ENCODE results near the gene GALNT2.

DNA sequence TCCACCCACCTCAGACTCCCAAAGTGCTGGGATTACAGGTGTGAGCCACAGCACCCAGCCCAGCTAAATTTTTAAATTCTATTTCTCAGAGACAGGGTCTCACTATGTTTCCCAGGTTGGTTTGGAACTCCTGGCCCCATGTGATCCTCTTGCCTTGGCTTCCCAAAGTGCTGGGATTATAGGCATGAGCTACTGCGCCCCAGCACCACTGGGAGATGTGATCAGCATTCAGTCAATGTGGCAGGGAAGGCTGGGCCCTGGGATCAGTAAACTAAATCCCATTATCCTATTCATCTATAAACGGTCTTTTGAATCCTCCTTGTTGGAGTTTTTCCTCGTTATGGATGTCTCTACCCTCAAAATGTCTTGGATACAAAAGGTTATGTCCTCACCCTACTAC, 245.6 kb downstream of the GALNT2 start:
- no peak for TF ChIP-seq NR2F2 (IDR thresholded peaks at IDR 0.05)
- no peak for TF ChIP-seq YY1 (IDR thresholded peaks at IDR 0.05)
- no peak for TF ChIP-seq SP1 (IDR thresholded peaks at IDR 0.05)
- TF ChIP-seq, protein P1, sequence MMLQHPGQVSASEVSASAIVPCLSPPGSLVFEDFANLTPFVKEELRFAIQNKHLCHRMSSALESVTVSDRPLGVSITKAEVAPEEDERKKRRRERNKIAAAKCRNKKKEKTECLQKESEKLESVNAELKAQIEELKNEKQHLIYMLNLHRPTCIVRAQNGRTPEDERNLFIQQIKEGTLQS (IDR thresholded peaks at IDR 0.05), result no peak
- TF ChIP-seq, protein P2, sequence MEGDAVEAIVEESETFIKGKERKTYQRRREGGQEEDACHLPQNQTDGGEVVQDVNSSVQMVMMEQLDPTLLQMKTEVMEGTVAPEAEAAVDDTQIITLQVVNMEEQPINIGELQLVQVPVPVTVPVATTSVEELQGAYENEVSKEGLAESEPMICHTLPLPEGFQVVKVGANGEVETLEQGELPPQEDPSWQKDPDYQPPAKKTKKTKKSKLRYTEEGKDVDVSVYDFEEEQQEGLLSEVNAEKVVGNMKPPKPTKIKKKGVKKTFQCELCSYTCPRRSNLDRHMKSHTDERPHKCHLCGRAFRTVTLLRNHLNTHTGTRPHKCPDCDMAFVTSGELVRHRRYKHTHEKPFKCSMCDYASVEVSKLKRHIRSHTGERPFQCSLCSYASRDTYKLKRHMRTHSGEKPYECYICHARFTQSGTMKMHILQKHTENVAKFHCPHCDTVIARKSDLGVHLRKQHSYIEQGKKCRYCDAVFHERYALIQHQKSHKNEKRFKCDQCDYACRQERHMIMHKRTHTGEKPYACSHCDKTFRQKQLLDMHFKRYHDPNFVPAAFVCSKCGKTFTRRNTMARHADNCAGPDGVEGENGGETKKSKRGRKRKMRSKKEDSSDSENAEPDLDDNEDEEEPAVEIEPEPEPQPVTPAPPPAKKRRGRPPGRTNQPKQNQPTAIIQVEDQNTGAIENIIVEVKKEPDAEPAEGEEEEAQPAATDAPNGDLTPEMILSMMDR (IDR thresholded peaks at IDR 0.05; ENCODE audit: low read depth, low read length, missing input control), result no peak
- TF ChIP-seq FOXA1 (IDR thresholded peaks at IDR 0.05), result no peak
- TF ChIP-seq TAF1 (conservative IDR thresholded peaks at IDR 0.05), result no peak
- TF ChIP-seq, protein P3, sequence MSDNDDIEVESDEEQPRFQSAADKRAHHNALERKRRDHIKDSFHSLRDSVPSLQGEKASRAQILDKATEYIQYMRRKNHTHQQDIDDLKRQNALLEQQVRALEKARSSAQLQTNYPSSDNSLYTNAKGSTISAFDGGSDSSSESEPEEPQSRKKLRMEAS (IDR thresholded peaks at IDR 0.05), result no peak
- TF ChIP-seq, protein P4, sequence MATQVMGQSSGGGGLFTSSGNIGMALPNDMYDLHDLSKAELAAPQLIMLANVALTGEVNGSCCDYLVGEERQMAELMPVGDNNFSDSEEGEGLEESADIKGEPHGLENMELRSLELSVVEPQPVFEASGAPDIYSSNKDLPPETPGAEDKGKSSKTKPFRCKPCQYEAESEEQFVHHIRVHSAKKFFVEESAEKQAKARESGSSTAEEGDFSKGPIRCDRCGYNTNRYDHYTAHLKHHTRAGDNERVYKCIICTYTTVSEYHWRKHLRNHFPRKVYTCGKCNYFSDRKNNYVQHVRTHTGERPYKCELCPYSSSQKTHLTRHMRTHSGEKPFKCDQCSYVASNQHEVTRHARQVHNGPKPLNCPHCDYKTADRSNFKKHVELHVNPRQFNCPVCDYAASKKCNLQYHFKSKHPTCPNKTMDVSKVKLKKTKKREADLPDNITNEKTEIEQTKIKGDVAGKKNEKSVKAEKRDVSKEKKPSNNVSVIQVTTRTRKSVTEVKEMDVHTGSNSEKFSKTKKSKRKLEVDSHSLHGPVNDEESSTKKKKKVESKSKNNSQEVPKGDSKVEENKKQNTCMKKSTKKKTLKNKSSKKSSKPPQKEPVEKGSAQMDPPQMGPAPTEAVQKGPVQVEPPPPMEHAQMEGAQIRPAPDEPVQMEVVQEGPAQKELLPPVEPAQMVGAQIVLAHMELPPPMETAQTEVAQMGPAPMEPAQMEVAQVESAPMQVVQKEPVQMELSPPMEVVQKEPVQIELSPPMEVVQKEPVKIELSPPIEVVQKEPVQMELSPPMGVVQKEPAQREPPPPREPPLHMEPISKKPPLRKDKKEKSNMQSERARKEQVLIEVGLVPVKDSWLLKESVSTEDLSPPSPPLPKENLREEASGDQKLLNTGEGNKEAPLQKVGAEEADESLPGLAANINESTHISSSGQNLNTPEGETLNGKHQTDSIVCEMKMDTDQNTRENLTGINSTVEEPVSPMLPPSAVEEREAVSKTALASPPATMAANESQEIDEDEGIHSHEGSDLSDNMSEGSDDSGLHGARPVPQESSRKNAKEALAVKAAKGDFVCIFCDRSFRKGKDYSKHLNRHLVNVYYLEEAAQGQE (IDR thresholded peaks at IDR 0.05), result no peak
- TF ChIP-seq RAD21 (IDR thresholded peaks at IDR 0.05), result no peak
